ENCODE data around the gene LCLAT1. TPM values are rescaled to one million over a fixed set of nuclear protein-coding genes. Genes with fewer than 3 reads are reported as not detected.

The LCLAT1 gene
- total RNA-seq, 1 donor from 2014 or later = 29.0 TPM

- DNase-seq (ENCODE audit: extremely low spot score, unreplicated experiment) = no peak
Measured at GRCh38 chr2:30661173-30662107, 214.4 kb downstream of the LCLAT1 start.

GRCh38 chr2:30662268-30663131, 215.5 kb downstream of the LCLAT1 start:
- DNase-seq (ENCODE audit: extremely low spot score, unreplicated experiment) = no peak
- Mint-ChIP-seq H3K27ac (no peak overlapping the region), H3K36me3 (no peaks in the 10 kb centered on the region), H3K4me1 (ENCODE audit: unreplicated experiment) (no peaks in the 10 kb centered on the region), H3K4me3 (no peak overlapping the region), H3K9me3 (peaks cover 6% of the 10 kb centered on the region), H3K27me3 (no peaks in the 10 kb centered on the region)
- TF ChIP-seq, protein P1, sequence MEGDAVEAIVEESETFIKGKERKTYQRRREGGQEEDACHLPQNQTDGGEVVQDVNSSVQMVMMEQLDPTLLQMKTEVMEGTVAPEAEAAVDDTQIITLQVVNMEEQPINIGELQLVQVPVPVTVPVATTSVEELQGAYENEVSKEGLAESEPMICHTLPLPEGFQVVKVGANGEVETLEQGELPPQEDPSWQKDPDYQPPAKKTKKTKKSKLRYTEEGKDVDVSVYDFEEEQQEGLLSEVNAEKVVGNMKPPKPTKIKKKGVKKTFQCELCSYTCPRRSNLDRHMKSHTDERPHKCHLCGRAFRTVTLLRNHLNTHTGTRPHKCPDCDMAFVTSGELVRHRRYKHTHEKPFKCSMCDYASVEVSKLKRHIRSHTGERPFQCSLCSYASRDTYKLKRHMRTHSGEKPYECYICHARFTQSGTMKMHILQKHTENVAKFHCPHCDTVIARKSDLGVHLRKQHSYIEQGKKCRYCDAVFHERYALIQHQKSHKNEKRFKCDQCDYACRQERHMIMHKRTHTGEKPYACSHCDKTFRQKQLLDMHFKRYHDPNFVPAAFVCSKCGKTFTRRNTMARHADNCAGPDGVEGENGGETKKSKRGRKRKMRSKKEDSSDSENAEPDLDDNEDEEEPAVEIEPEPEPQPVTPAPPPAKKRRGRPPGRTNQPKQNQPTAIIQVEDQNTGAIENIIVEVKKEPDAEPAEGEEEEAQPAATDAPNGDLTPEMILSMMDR (conservative IDR thresholded peaks at IDR 0.05) = no peak

More at GRCh38 chr2:30661173-30662107, 214.4 kb downstream of the LCLAT1 start:
- no peaks in the 10 kb centered on the region for H3K36me3 Mint-ChIP-seq
- no peak overlapping the region for H3K27ac Mint-ChIP-seq
- H3K4me1 Mint-ChIP-seq (ENCODE audit: unreplicated experiment) = no peaks in the 10 kb centered on the region
- TF ChIP-seq, protein P1 (conservative IDR thresholded peaks at IDR 0.05) = no peak
- H3K27me3 Mint-ChIP-seq = no peaks in the 10 kb centered on the region
- H3K4me3 Mint-ChIP-seq = no peak overlapping the region
- H3K9me3 Mint-ChIP-seq = peaks cover 6% of the 10 kb centered on the region

GRCh38 chr2:30663321-30663720, 216.3 kb downstream of the LCLAT1 start:
- no peak overlapping the region for H3K4me3 Mint-ChIP-seq
- peaks cover 6% of the 10 kb centered on the region for H3K9me3 Mint-ChIP-seq
- no peaks in the 10 kb centered on the region for H3K27me3 Mint-ChIP-seq
- TF ChIP-seq, protein P1 (conservative IDR thresholded peaks at IDR 0.05) = no peak
- no peak overlapping the region for H3K27ac Mint-ChIP-seq
- no peaks in the 10 kb centered on the region for H3K36me3 Mint-ChIP-seq
- H3K4me1 Mint-ChIP-seq (ENCODE audit: unreplicated experiment) = no peaks in the 10 kb centered on the region
- no peak for DNase-seq (ENCODE audit: extremely low spot score, unreplicated experiment)

DNA sequence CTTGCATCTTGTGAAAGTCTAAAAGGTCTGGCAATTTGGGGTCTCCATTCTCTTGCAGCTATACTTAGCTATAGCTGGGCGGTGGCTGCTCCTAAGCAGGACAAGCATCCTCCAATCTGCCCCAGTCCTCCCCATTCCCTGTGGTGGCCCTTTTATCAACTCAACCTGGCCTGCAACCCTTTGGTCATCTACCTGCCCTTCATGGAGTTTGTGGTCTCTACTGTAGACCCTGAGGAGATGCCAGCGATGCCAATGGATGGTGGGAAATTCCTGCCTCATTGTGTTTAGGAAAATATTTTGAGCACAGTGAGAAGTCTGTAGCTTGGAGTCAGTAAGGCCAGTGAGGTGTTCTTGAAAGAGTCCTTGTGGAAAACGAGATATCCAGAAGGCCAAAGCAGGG, 216.8 kb downstream of the LCLAT1 start:
- TF ChIP-seq, protein P1 (conservative IDR thresholded peaks at IDR 0.05) = no peak
- DNase-seq (ENCODE audit: extremely low spot score, unreplicated experiment) = no peak
- Mint-ChIP-seq H3K4me1 (ENCODE audit: unreplicated experiment) (no peaks in the 10 kb centered on the region), H3K4me3 (no peak overlapping the region), H3K36me3 (no peaks in the 10 kb centered on the region), H3K27me3 (no peaks in the 10 kb centered on the region), H3K27ac (no peak overlapping the region), H3K9me3 (peaks cover 6% of the 10 kb centered on the region)

- TF ChIP-seq, protein P1 (conservative IDR thresholded peaks at IDR 0.05) = no peak
- H3K4me3 Mint-ChIP-seq = no peak overlapping the region
- H3K9me3 Mint-ChIP-seq = peaks cover under 1% of the 10 kb centered on the region
- H3K27ac Mint-ChIP-seq = peak overlapping the region; percentile 43
- no peaks in the 10 kb centered on the region for H3K36me3 Mint-ChIP-seq
- no peak for DNase-seq (ENCODE audit: extremely low spot score, unreplicated experiment)
- H3K4me1 Mint-ChIP-seq (ENCODE audit: unreplicated experiment) = no peaks in the 10 kb centered on the region
- no peaks in the 10 kb centered on the region for H3K27me3 Mint-ChIP-seq
Measured at GRCh38 chr2:30664761-30665358, 217.8 kb downstream of the LCLAT1 start.

All from type B pancreatic cell (in vitro differentiated cells).